ENCODE results near the gene CCDC33.

CCDC33 gene

DNA sequence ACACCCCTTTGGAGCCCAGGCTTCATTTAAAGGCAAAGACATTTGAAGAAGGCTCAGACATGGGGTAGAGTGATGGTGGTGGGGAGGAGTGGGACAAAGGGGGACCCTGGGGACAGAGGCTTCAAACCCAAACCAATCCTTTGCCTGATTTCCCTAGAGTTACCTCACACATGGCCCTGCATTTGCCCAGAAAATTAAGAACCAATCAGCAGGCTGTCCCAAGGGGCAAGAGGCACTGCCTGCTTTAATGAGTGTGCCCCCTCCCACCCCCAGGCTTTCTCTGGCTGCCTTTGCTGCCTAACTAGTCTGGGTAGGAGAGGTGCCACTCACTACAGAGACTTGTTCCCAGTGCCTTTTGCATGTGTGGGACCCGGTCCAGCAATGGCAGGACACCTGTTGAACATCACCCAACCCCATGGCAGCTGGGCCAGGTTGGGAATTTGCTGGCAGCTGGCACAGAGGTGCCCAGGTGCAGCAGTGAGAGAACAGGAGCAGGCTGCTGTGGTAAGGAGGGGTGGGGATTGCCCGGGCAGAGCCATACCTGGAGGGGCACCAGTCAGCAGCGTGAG, 38.4 kb downstream of the CCDC33 start:
- H3K27me3 Mint-ChIP-seq: peaks cover 78% of the 10 kb centered on the region
- ATAC-seq: no peak
- H3K27ac Mint-ChIP-seq: no peak overlapping the region
- H3K36me3 Mint-ChIP-seq: no peaks in the 10 kb centered on the region
- H3K9me3 Mint-ChIP-seq: no peaks in the 10 kb centered on the region
- H3K4me3 Mint-ChIP-seq: no peak overlapping the region
- no peaks in the 10 kb centered on the region for H3K4me1 Mint-ChIP-seq

GRCh38 chr15:74275957-74276356, 39.8 kb downstream of the CCDC33 start:
- H3K27me3 Mint-ChIP-seq: peaks cover 78% of the 10 kb centered on the region
- H3K4me3 Mint-ChIP-seq: no peak overlapping the region
- peak; percentile 2 for ATAC-seq
- no peak overlapping the region for H3K27ac Mint-ChIP-seq
- H3K9me3 Mint-ChIP-seq: no peaks in the 10 kb centered on the region
- H3K36me3 Mint-ChIP-seq: no peaks in the 10 kb centered on the region
- H3K4me1 Mint-ChIP-seq: no peaks in the 10 kb centered on the region

GRCh38 chr15:74276560-74276959, 40.4 kb downstream of the CCDC33 start:
- Mint-ChIP-seq H3K9me3 (no peaks in the 10 kb centered on the region), H3K4me1 (no peaks in the 10 kb centered on the region), H3K27me3 (peaks cover 78% of the 10 kb centered on the region), H3K36me3 (no peaks in the 10 kb centered on the region), H3K27ac (no peak overlapping the region), H3K4me3 (no peak overlapping the region)
- ATAC-seq: peak; percentile 9

GRCh38 chr15:74277242-74277810, 41.2 kb downstream of the CCDC33 start:
- peaks cover 78% of the 10 kb centered on the region for H3K27me3 Mint-ChIP-seq
- no peaks in the 10 kb centered on the region for H3K4me1 Mint-ChIP-seq
- no peak overlapping the region for H3K27ac Mint-ChIP-seq
- no peaks in the 10 kb centered on the region for H3K36me3 Mint-ChIP-seq
- H3K4me3 Mint-ChIP-seq: no peak overlapping the region
- H3K9me3 Mint-ChIP-seq: no peaks in the 10 kb centered on the region
- ATAC-seq: no peak

DNA sequence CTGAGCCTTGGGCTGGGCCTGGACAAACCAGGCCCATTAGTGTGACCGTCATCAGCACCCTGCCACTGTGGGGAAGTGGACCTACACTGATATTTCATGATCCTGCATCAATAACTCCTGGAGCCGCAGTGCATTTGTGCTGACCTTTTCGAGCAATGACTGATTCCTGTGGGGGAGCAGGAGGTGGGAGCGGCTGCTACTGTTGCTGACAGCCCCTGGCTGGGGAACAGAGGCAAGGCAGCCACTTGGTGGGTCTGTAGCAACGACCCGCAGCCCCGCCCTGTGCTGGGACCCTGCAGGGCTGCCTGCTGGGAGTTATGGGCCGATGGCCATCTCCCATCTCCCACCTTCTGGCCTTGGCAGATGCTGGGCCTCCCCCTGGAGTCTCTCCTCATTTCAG, 42.1 kb downstream of the CCDC33 start:
- no peak for ATAC-seq
- H3K9me3 Mint-ChIP-seq: no peaks in the 10 kb centered on the region
- H3K27ac Mint-ChIP-seq: no peak overlapping the region
- H3K27me3 Mint-ChIP-seq: peaks cover 75% of the 10 kb centered on the region
- H3K4me3 Mint-ChIP-seq: no peak overlapping the region
- no peaks in the 10 kb centered on the region for H3K36me3 Mint-ChIP-seq
- no peaks in the 10 kb centered on the region for H3K4me1 Mint-ChIP-seq

DNA sequence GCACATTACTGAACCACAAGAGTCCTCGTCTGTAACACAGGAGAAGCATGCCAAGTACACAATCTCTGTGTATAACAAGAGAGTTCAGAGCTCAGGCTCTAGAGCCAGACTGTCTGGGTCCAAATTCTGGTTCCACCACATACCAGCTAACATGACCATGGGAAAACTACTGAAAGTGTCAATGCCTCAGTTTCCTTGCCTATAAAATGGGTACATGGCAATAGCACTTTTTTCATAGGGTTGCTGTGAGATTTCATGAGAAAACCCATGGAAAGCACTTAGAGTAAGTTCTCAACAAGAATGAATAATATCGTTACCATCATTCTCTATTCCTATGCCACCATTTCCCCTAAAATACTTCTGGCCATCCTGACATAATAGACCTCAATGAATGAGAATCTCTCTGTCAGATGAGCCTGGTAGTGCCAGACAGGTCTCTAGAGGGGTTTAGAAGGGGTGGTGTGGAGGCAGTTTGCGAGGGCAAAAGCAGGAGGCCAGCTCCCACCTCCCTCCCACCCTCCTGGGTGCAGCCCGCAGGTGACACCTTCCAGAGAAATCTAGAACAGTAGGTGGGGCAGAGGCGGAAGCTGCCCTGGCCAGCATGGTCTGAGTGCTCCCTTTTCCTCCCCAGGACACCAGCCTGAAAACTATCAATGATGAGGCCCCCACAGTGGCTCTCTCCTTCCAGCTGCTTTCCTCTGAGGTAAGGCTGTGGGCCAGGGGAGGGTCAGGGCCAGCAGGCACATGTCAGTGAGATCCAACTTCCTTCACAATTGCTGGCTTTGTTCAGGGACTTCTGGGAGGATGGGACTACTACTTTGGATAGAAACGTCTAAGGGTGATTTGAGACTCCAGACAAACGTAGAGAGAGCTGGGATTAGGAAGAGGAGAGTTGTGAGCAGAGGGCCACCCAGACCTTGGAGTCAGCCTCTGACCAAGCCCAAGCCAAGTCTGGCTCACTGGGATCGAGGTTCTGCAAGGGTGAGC, 45.3 kb downstream of the CCDC33 start:
- no peak overlapping the region for H3K4me3 Mint-ChIP-seq
- ATAC-seq: no peak
- H3K4me1 Mint-ChIP-seq: no peaks in the 10 kb centered on the region
- H3K27me3 Mint-ChIP-seq: peaks cover 71% of the 10 kb centered on the region
- no peaks in the 10 kb centered on the region for H3K36me3 Mint-ChIP-seq
- no peaks in the 10 kb centered on the region for H3K9me3 Mint-ChIP-seq
- H3K27ac Mint-ChIP-seq: no peak overlapping the region

DNA sequence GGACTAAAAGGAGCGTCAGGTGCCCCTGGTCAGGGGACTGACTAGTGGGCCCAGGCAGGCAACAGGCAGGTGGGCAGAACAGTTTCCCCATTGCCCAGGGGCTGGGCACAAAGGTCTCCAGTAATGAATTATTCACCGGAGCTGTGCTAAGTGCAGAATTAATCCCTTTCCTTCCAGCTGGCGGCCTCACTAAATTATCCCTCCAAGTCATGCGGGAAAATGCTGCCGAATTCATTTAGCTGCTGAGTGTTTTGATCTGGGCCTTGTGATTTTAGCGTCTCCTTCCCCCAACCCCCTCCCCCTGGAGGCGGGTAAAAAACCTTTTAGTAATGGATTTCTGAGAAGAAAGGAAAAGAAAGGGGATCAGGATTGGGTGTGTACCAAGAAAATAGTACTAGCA, 47.2 kb downstream of the CCDC33 start:
- Mint-ChIP-seq H3K36me3 (no peaks in the 10 kb centered on the region), H3K27me3 (peaks cover 70% of the 10 kb centered on the region), H3K27ac (no peak overlapping the region), H3K4me1 (no peaks in the 10 kb centered on the region), H3K9me3 (no peaks in the 10 kb centered on the region), H3K4me3 (no peak overlapping the region)
- no peak for ATAC-seq

DNA sequence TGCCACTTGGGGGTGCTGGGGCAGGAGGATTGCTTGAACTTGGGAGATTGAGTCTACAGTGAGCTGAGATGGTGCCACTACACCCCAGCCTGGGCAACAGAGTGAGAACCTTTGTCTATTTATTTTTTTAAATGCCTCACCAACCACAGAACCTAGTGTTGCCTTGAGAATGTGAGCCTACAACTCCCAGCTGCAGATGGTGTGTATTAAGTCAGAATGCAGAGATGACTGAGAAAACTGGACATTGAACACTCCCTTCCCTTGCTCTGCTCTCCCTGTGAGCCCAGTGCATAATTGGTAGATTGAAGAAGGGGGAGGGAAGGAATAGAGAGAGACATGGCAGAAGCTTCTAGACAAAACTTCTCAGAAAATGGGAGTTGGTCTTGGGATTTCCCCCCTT, 53.5 kb downstream of the CCDC33 start:
- no peak for ATAC-seq
- Mint-ChIP-seq H3K9me3 (peaks cover 3% of the 10 kb centered on the region), H3K4me3 (no peak overlapping the region), H3K27ac (no peak overlapping the region), H3K4me1 (peaks cover 8% of the 10 kb centered on the region), H3K36me3 (no peaks in the 10 kb centered on the region), H3K27me3 (peaks cover 65% of the 10 kb centered on the region)

- no peak overlapping the region for H3K27ac Mint-ChIP-seq
- no peak overlapping the region for H3K4me3 Mint-ChIP-seq
- peaks cover 67% of the 10 kb centered on the region for H3K27me3 Mint-ChIP-seq
- H3K4me1 Mint-ChIP-seq: peaks cover 8% of the 10 kb centered on the region
- ATAC-seq: no peak
- no peaks in the 10 kb centered on the region for H3K36me3 Mint-ChIP-seq
- peaks cover 3% of the 10 kb centered on the region for H3K9me3 Mint-ChIP-seq
These were observed 54.5 kb downstream of the CCDC33 start for GRCh38 chr15:74290645-74291044.

GRCh38 chr15:74291101-74292071, 55.3 kb downstream of the CCDC33 start:
- peaks cover 3% of the 10 kb centered on the region for H3K9me3 Mint-ChIP-seq
- no peaks in the 10 kb centered on the region for H3K36me3 Mint-ChIP-seq
- no peak overlapping the region for H3K4me3 Mint-ChIP-seq
- H3K27me3 Mint-ChIP-seq: peaks cover 61% of the 10 kb centered on the region
- peaks cover 8% of the 10 kb centered on the region for H3K4me1 Mint-ChIP-seq
- ATAC-seq: peak; percentile 52
- H3K27ac Mint-ChIP-seq: no peak overlapping the region

GRCh38 chr15:74293021-74293810, 57.1 kb downstream of the CCDC33 start:
- no peak overlapping the region for H3K27ac Mint-ChIP-seq
- no peak overlapping the region for H3K4me3 Mint-ChIP-seq
- H3K4me1 Mint-ChIP-seq: peaks cover 8% of the 10 kb centered on the region
- H3K27me3 Mint-ChIP-seq: peaks cover 46% of the 10 kb centered on the region
- no peaks in the 10 kb centered on the region for H3K36me3 Mint-ChIP-seq
- peaks cover 3% of the 10 kb centered on the region for H3K9me3 Mint-ChIP-seq
- no peak for ATAC-seq

- Mint-ChIP-seq H3K4me3 (no peak overlapping the region), H3K36me3 (no peaks in the 10 kb centered on the region), H3K9me3 (peaks cover 3% of the 10 kb centered on the region), H3K27me3 (peaks cover 46% of the 10 kb centered on the region), H3K27ac (no peak overlapping the region), H3K4me1 (peaks cover 8% of the 10 kb centered on the region)
- no peak for ATAC-seq
These were observed 57.9 kb downstream of the CCDC33 start for GRCh38 chr15:74294010-74294409.

- Mint-ChIP-seq H3K4me3 (no peak overlapping the region), H3K36me3 (no peaks in the 10 kb centered on the region), H3K27ac (no peak overlapping the region), H3K27me3 (peaks cover 54% of the 10 kb centered on the region), H3K4me1 (peaks cover 8% of the 10 kb centered on the region), H3K9me3 (peaks cover 3% of the 10 kb centered on the region)
- no peak for ATAC-seq
These were observed 59.7 kb downstream of the CCDC33 start for GRCh38 chr15:74295800-74296199.

GRCh38 chr15:74297887-74298286, 61.8 kb downstream of the CCDC33 start:
- Mint-ChIP-seq H3K27me3 (peaks cover 58% of the 10 kb centered on the region), H3K4me1 (peaks cover 4% of the 10 kb centered on the region), H3K4me3 (no peak overlapping the region), H3K9me3 (no peaks in the 10 kb centered on the region), H3K27ac (no peak overlapping the region), H3K36me3 (no peaks in the 10 kb centered on the region)
- peak; percentile 31 for ATAC-seq
